Karpas-422 (cell line): ENCODE results near the gene UST. TPM values are rescaled to one million over a fixed set of nuclear protein-coding genes. Genes with fewer than 3 reads are reported as not detected.
"Not testable (repeated sequence)": the region's sequence is repeated elsewhere in the genome, so short reads cannot be mapped to it uniquely, and the experiment has no call there.

Experiments
- DNase-seq: peaks from one replicate; pipeline ENCODE4 v3.0.0-alpha.2; 2015
- H2AFZ ChIP-seq: fragments of 200-600 bp; sonication (generic); 2 replicates; pipeline ENCODE4 v1.6.1; 2014; ENCODE audit warnings: antibody characterized with exemption, low read length, mixed read lengths
- H3K27ac ChIP-seq: fragments of 200-600 bp; sonication (generic); 2 replicates; pipeline ENCODE4 v1.5.1; 2014; ENCODE audit warnings: mild to moderate bottlenecking, low read length, moderate library complexity
- H3K27me3 ChIP-seq: fragments of 200-600 bp; sonication (generic); 2 replicates; pipeline ENCODE4 v1.6.1; 2014; ENCODE audit warnings: low read length, mixed read lengths
- H3K36me3 ChIP-seq: fragments of 200-600 bp; sonication (generic); 2 replicates; pipeline ENCODE4 v1.6.1; 2014; ENCODE audit warnings: low read length, mixed read lengths; ENCODE audit not compliant: insufficient read depth
- H3K4me1 ChIP-seq: fragments of 200-600 bp; sonication (generic); 2 replicates; pipeline ENCODE4 v1.6.1; 2014; ENCODE audit warnings: mild to moderate bottlenecking, low read length, mixed read lengths
- H3K4me2 ChIP-seq: fragments of 200-600 bp; sonication (generic); 2 replicates; pipeline ENCODE4 v1.6.1; 2014; ENCODE audit warnings: low read length, low read depth, mild to moderate bottlenecking; ENCODE audit not compliant: poor library complexity, severe bottlenecking
- H3K4me3 ChIP-seq: fragments of 200-600 bp; sonication (generic); 2 replicates; pipeline ENCODE4 v1.5.1; 2014; ENCODE audit warnings: mild to moderate bottlenecking, antibody characterized with exemption, low read length, mixed read lengths
- H3K79me2 ChIP-seq: fragments of 200-600 bp; sonication (generic); 2 replicates; pipeline ENCODE4 v1.6.1; 2014; ENCODE audit warnings: mild to moderate bottlenecking, low read length, mixed read lengths
- H3K9ac ChIP-seq: fragments of 200-600 bp; sonication (generic); 2 replicates; pipeline ENCODE4 v1.6.0; 2014; ENCODE audit warnings: low read length
- H3K9me2 ChIP-seq: fragments of 200-600 bp; sonication (generic), shearing (Covaris generic); replicated peaks from 2 replicates; pipeline ENCODE4 v1.6.0; 2014; ENCODE audit warnings: mild to moderate bottlenecking, low read length, moderate library complexity; ENCODE audit not compliant: insufficient read depth
- H3K9me3 ChIP-seq: fragments of 300-700, 200-600 bp; sonication (generic); 2 replicates; pipeline ENCODE4 v1.6.1; 2014; ENCODE audit warnings: low read length, mixed read lengths
- H4K20me1 ChIP-seq: fragments of 200-600 bp; sonication (generic); 2 replicates; pipeline ENCODE4 v1.6.1; 2014; ENCODE audit warnings: mild to moderate bottlenecking, antibody characterized with exemption, low read length, low read depth; ENCODE audit not compliant: insufficient read depth
- total RNA-seq: library from RNA; depleted of rRNA; stranded (reverse); fragments of >200 nt; shearing (Covaris generic); gene quantifications from 2 replicates; pipeline ENCODE4 v1.2.3, GENCODE V29; 2014; ENCODE audit warnings: low replicate concordance

Gene UST
- total RNA-seq, 1 experiment from 2014 or later, result 0.15 TPM

DNA sequence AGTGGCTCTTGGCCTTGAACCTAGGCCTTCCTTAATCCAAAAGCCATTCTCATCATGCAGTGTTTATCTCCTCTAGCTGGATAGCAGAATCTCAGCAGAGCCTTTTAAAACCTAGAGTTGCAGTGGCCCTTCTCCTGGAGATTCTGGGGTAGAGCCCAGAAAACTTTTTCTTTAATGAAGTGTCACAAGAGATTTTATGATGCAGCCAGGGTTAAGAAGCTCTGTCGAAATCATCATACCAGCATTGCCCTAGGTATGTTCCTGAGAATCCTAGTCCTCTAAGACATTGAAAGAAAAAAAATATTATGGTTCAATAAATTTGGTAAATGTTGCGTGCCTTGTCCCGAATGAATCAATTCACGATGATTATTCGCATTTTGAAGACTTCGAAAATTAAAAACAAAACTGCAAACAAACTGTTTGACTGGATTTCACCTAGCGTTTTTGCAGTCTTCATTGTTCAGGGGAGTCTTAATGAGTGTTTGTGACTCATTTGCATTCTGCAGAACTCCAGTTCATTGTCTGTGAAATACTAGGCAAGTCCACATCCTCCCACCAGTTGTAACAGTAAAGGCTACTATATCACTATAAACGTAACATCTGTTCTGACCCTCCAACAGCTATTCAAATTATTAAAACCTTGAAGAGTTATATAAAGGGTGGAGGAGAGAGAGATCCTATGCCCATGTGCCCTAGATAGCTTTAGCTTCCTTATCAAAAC, 198.6 kb downstream of the UST start:
- Histone ChIP-seq H3K27ac (no peak overlapping the region), H2AFZ (no peak overlapping the region), H3K4me2 (no peak overlapping the region), H3K4me3 (no peak overlapping the region), H4K20me1 (no peaks in the 10 kb centered on the region), H3K9me3 (no peaks in the 10 kb centered on the region), H3K36me3 (no peaks in the 10 kb centered on the region), H3K79me2 (no peaks in the 10 kb centered on the region), H3K9me2 (no peaks in the 10 kb centered on the region), H3K4me1 (peaks cover 3% of the 10 kb centered on the region; the same call in 1 of the 2 replicates), H3K9ac (no peak overlapping the region), H3K27me3 (no peaks in the 10 kb centered on the region)
- no peak for DNase-seq

DNA sequence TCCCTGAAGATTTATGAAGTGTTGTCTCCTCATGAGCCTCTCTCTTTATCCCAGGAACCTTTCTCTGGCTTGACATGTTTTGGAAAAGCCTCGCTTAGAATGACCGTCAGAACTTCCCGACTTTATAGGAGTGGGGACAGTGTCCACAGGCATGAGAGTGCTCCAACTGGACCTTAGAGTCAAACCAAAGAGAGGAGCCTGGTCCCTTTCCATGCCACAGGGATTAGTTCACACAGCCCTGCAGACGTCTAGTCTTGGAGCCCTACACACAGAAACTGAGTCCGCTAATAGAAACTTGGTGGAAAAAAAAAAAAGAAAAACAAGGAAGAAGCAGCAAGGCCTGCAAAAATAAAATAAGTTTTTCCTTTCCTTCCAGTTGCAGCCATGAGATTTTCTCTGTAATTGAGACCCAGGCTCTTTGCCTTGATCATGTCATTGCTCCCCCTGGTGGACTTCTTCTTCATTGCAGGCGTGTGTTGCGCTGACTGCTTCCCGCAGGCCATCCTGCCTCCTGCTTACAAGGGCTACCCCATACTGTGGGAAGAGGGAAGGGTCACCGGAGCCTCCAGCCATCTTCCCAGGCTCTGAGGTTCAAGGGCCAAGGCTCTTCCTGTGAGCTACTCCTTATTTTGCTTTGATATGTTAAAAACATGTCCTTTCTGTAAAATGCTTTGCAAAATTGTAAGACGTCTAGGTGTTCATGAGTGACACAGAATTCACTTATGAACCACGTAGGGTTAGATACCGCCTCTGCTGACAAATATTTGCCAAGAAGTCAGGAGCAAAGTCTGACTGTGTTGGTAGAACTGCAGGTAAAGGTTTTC, 201.0 kb downstream of the UST start:
- no peak overlapping the region for H3K4me2 ChIP-seq
- H3K9me2 ChIP-seq, result no peaks in the 10 kb centered on the region
- no peaks in the 10 kb centered on the region for H3K27me3 ChIP-seq
- peaks cover 3% of the 10 kb centered on the region; the same call in 1 of the 2 replicates for H3K4me1 ChIP-seq
- no peaks in the 10 kb centered on the region for H4K20me1 ChIP-seq
- H3K27ac ChIP-seq, result no peak overlapping the region
- H3K9ac ChIP-seq, result no peak overlapping the region
- no peaks in the 10 kb centered on the region for H3K79me2 ChIP-seq
- no peak overlapping the region for H3K4me3 ChIP-seq
- DNase-seq, result peak; percentile 88
- H3K36me3 ChIP-seq, result no peaks in the 10 kb centered on the region
- no peak overlapping the region for H2AFZ ChIP-seq
- H3K9me3 ChIP-seq, result no peaks in the 10 kb centered on the region

DNA sequence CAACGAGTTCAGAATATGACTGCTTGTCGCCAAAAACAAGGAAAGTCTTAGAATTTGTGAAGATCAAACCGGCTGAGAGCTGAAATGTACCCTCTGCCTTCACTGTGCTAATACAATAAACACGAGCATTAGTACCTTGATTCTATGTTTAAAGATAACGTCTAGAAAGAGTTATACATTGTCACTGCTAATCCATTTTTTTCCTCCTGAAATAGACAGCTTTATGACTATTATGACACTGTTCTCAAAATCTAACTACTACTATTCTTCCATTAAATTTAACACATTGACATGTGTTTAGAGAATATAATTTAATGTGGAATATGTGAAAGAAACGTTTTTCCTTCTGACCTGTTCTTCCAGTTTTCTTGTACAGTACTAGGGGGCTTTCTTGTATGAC, 204.8 kb downstream of the UST start:
- no peak overlapping the region for H3K4me2 ChIP-seq
- no peaks in the 10 kb centered on the region for H3K9me3 ChIP-seq
- no peaks in the 10 kb centered on the region for H3K36me3 ChIP-seq
- no peak overlapping the region for H3K4me3 ChIP-seq
- no peak overlapping the region for H2AFZ ChIP-seq
- no peaks in the 10 kb centered on the region for H3K79me2 ChIP-seq
- H3K9me2 ChIP-seq, result no peaks in the 10 kb centered on the region
- DNase-seq, result no peak
- no peaks in the 10 kb centered on the region for H3K4me1 ChIP-seq
- no peak overlapping the region for H3K27ac ChIP-seq
- H3K9ac ChIP-seq, result no peak overlapping the region
- no peaks in the 10 kb centered on the region for H3K27me3 ChIP-seq
- no peaks in the 10 kb centered on the region for H4K20me1 ChIP-seq

DNA sequence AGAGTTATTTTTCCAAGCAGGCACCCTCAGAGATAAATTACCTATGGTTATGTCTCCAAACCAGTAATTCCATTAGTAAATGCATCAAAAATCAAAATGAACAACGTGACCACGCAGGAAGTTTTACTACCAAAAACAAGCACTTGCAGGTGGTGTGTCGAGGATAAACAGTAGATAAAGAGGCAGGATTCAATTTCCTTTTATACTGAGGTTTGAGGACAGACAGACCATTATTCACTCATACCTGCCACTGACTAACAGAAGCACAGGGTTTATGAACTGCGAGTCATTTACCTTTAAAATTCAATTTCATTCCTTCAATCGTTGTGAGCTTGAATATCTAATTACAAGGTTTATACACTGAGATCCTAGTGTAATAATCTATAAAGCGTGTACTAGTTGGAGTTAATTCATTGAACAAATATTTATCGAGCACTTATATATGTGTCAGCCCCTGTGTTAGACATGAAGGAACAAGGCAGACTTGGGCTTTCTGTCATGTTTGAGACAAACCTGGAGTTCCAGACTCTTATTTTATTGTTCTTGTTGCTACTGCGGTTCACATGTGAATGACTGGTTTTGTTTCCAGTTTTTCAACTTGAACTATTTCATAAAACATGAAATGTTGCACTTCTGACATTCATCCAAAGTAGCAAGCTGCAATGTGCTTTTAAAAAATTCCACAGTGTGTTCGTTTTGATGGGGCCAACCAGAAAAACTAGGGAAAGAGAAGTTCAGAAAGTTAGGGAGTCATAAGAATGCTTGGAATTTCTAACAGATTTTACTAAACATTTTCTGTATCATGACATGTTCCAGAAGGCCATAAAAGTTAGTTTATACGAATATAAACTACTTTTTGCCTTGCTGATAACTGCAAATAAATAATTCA, 205.6 kb downstream of the UST start:
- no peaks in the 10 kb centered on the region for H3K27me3 ChIP-seq
- H4K20me1 ChIP-seq, result no peaks in the 10 kb centered on the region
- H2AFZ ChIP-seq, result no peak overlapping the region
- H3K4me1 ChIP-seq, result no peaks in the 10 kb centered on the region
- H3K9me3 ChIP-seq, result no peaks in the 10 kb centered on the region
- no peak overlapping the region for H3K4me2 ChIP-seq
- no peaks in the 10 kb centered on the region for H3K9me2 ChIP-seq
- DNase-seq, result no peak
- no peak overlapping the region for H3K4me3 ChIP-seq
- no peak overlapping the region for H3K9ac ChIP-seq
- H3K27ac ChIP-seq, result no peak overlapping the region
- no peaks in the 10 kb centered on the region for H3K79me2 ChIP-seq
- H3K36me3 ChIP-seq, result no peaks in the 10 kb centered on the region

DNA sequence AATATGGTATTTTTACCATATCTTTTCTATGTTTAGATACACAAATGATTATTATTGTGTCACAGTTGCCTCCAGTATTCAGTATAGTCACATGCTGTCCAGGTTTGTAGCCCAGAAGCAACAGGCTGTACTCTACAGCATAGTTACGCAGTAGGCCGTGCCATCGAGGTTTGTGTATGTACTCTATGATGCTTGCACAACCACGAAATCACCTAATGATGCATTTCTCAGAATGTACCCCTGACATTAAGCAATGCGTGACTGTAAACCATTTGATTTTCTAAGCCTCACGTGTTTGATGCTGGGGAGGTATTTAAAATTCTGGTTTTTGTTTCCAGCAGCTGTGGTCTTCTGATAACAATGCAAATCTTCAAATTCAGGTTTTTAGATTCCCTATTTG, 207.6 kb downstream of the UST start:
- Histone ChIP-seq H3K4me1 (no peaks in the 10 kb centered on the region), H3K36me3 (no peaks in the 10 kb centered on the region), H2AFZ (no peak overlapping the region), H3K27me3 (no peaks in the 10 kb centered on the region), H3K9me2 (no peaks in the 10 kb centered on the region), H3K4me2 (no peak overlapping the region), H3K9ac (no peak overlapping the region), H3K79me2 (no peaks in the 10 kb centered on the region), H3K9me3 (no peaks in the 10 kb centered on the region), H4K20me1 (no peaks in the 10 kb centered on the region), H3K27ac (no peak overlapping the region), H3K4me3 (no peak overlapping the region)
- no peak for DNase-seq

DNA sequence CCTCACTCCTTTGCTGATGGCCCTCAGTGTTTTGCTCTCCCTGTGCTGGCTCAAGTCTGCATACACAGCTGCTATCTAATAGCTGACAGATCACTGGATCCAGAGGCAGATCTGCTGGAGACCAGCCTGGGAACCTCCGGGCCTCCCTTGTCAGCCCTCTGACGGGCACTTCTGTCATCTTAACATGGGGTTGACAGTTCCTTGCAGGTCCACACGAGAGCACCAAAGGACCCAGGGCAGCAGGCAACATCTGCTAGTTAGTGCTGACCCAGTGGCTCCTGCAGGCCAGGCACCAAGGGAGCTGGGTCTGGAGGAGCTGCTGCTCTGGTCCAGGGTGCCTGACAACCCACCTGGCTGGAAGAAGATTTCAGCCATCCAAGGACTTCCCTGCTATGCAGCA, 208.1 kb downstream of the UST start:
- H3K9ac ChIP-seq, result no peak overlapping the region
- H3K27me3 ChIP-seq, result no peaks in the 10 kb centered on the region
- no peaks in the 10 kb centered on the region for H3K9me2 ChIP-seq
- no peaks in the 10 kb centered on the region for H3K36me3 ChIP-seq
- H3K4me1 ChIP-seq, result no peaks in the 10 kb centered on the region
- no peak for DNase-seq
- H4K20me1 ChIP-seq, result no peaks in the 10 kb centered on the region
- H3K27ac ChIP-seq, result no peak overlapping the region
- no peaks in the 10 kb centered on the region for H3K9me3 ChIP-seq
- no peaks in the 10 kb centered on the region for H3K79me2 ChIP-seq
- H3K4me3 ChIP-seq, result no peak overlapping the region
- no peak overlapping the region for H2AFZ ChIP-seq
- no peak overlapping the region for H3K4me2 ChIP-seq

DNA sequence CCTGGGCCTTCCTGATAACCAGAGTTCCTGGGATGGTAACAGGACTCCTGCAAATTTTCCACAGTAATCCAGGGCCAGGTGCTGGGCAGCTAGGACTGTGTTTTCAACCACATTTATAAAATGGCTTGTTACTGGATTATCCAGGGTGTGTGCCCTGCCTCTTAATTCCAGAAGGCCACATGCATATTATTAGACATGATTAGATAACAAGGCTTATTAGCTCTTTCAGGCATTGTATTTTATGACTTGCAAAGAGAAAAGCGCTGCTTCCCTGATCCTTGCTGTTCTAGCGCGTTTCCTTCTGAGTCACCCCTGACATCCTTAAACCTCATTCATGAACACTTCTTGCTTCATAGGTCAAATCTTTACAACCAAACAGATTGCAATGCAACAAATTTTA, 208.6 kb downstream of the UST start:
- H2AFZ ChIP-seq, result no peak overlapping the region
- H3K4me2 ChIP-seq, result no peak overlapping the region
- H3K27me3 ChIP-seq, result no peaks in the 10 kb centered on the region
- H3K9me2 ChIP-seq, result no peaks in the 10 kb centered on the region
- no peak overlapping the region for H3K27ac ChIP-seq
- no peak for DNase-seq
- no peak overlapping the region for H3K9ac ChIP-seq
- no peaks in the 10 kb centered on the region for H4K20me1 ChIP-seq
- H3K4me3 ChIP-seq, result no peak overlapping the region
- no peaks in the 10 kb centered on the region for H3K9me3 ChIP-seq
- no peaks in the 10 kb centered on the region for H3K4me1 ChIP-seq
- no peaks in the 10 kb centered on the region for H3K79me2 ChIP-seq
- H3K36me3 ChIP-seq, result no peaks in the 10 kb centered on the region

DNA sequence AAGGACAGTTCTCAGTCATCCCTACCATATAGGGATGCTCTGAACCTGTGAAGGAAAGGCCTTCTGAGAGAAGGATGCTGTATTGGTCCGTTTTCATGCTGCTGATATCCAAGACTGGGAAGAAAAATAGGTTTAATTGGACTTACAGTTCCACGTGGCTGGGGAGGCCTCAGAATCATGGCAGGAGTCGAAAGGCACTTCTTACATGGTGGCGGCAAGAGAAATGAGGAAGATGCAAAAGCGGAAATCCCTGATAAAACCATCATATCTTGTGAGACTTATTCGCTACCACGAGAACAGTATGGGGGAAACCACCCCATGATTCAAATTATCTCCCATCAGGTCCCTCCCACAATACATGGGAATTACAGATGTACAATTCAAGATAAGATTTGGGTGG, 209.3 kb downstream of the UST start:
- DNase-seq, H3K79me2 ChIP-seq, H3K27ac ChIP-seq, H3K27me3 ChIP-seq, H3K4me2 ChIP-seq, H3K9ac ChIP-seq, H3K4me3 ChIP-seq, H4K20me1 ChIP-seq, H3K9me2 ChIP-seq, H3K9me3 ChIP-seq, H3K4me1 ChIP-seq, H3K36me3 ChIP-seq, H2AFZ ChIP-seq: not testable (repeated sequence)
